HG03575 (cell line): Measurements from ENCODE around the gene EPN1.

Source experiments
- ATAC-seq: cut with Tn5 transposase; IDR thresholded peaks from one replicate; pipeline ENCODE4 v1.9.1; 2021; ENCODE audit not compliant: unreplicated experiment, insufficient number of reproducible peaks, low FRiP score; ENCODE audit errors: extremely low read depth

Gene EPN1

GRCh38 chr19:55674841-55675660 lies at the start of gene EPN1:
Gene EPN1, plus strand, starts transcription at chr19:55675226. Its CDS starts 3,402 bp downstream, at chr19:55678628.
- ATAC-seq: no peak

GRCh38 chr19:55626350-55626749 lies 48.7 kb upstream of the EPN1 start:
- ATAC-seq: no peak

GRCh38 chr19:55632463-55632834 lies 42.6 kb upstream of the EPN1 start:
- ATAC-seq: no peak

- ATAC-seq: no peak
Observed at GRCh38 chr19:55633861-55634260, 41.2 kb upstream of the EPN1 start.

GRCh38 chr19:55635334-55635717 lies 39.7 kb upstream of the EPN1 start:
- ATAC-seq: no peak

GRCh38 chr19:55635856-55636440 lies 39.1 kb upstream of the EPN1 start:
- no peak for ATAC-seq

- ATAC-seq: no peak
Observed at GRCh38 chr19:55636723-55637122, 38.3 kb upstream of the EPN1 start.

- ATAC-seq: no peak
Observed at GRCh38 chr19:55637534-55637933, 37.5 kb upstream of the EPN1 start.

GRCh38 chr19:55638864-55639359 lies 36.1 kb upstream of the EPN1 start:
- no peak for ATAC-seq

- ATAC-seq: no peak
Observed at GRCh38 chr19:55640043-55640576, 34.9 kb upstream of the EPN1 start.

GRCh38 chr19:55640577-55641425 lies 34.2 kb upstream of the EPN1 start, which contains the start of gene ZNF580:
Gene ZNF580, plus strand, starts transcription at chr19:55641002. Its CDS starts 1,507 bp downstream, at chr19:55642509.
- no peak for ATAC-seq

GRCh38 chr19:55641426-55642152 lies 33.4 kb upstream of the EPN1 start:
- no peak for ATAC-seq

- ATAC-seq: no peak
Observed at GRCh38 chr19:55642153-55643002, 32.6 kb upstream of the EPN1 start.

GRCh38 chr19:55643003-55643886 lies 31.8 kb upstream of the EPN1 start, which contains the start of gene ZNF581:
Gene ZNF581, plus strand, starts transcription at chr19:55643649. Its CDS starts 923 bp downstream, at chr19:55644572.
- no peak for ATAC-seq

GRCh38 chr19:55643887-55644176 lies 31.2 kb upstream of the EPN1 start:
- ATAC-seq: no peak

- ATAC-seq: no peak
Observed at GRCh38 chr19:55644191-55644833, 30.7 kb upstream of the EPN1 start.
